H7 (cell line): ENCODE data around the gene FUT9. TPM values are rescaled to one million over a fixed set of nuclear protein-coding genes. Genes with fewer than 3 reads are reported as not detected.
"Not testable (repeated sequence)": the region's sequence is repeated elsewhere in the genome, so short reads cannot be mapped to it uniquely, and the experiment has no call there.

Experiments used
- DNase-seq: peaks from one replicate; pipeline ENCODE4 v3.0.0; 2012
- H3K27me3 ChIP-seq: 2 replicates; pipeline ENCODE4 v1.6.0; 2011; ENCODE audit warnings: mild to moderate bottlenecking, low read length; ENCODE audit not compliant: control insufficient read depth, insufficient read depth
- H3K36me3 ChIP-seq: replicated peaks from 2 replicates; pipeline ENCODE4 v1.5.1; 2011; ENCODE audit warnings: low read length; ENCODE audit not compliant: control insufficient read depth, insufficient read depth
- H3K4me3 ChIP-seq: 2 replicates; pipeline ENCODE4 v1.5.1; 2011; ENCODE audit warnings: low read depth, mild to moderate bottlenecking, control low read depth, low read length, moderate library complexity; ENCODE audit not compliant: insufficient read depth
- total RNA-seq: library from RNA; depleted of rRNA; stranded (reverse); fragments of >200 nt; shearing (Covaris generic); gene quantifications from 2 replicates; pipeline ENCODE4 v1.2.3, GENCODE V29; 2014

The FUT9 gene
- total RNA-seq, 1 experiment from 2014 or later = 0.28 TPM

- DNase-seq = no peak
- Histone ChIP-seq H3K4me3 (no peak overlapping the region), H3K36me3 (no peaks in the 10 kb centered on the region), H3K27me3 (no peaks in the 10 kb centered on the region)
These were observed 222.0 kb downstream of the FUT9 start for GRCh38 chr6:96237638-96238347.

GRCh38 chr6:96246563-96246962 is 230.8 kb downstream of the FUT9 start:
- H3K27me3 ChIP-seq = no peaks in the 10 kb centered on the region
- H3K36me3 ChIP-seq = no peaks in the 10 kb centered on the region
- no peak overlapping the region for H3K4me3 ChIP-seq
- DNase-seq = no peak

DNA sequence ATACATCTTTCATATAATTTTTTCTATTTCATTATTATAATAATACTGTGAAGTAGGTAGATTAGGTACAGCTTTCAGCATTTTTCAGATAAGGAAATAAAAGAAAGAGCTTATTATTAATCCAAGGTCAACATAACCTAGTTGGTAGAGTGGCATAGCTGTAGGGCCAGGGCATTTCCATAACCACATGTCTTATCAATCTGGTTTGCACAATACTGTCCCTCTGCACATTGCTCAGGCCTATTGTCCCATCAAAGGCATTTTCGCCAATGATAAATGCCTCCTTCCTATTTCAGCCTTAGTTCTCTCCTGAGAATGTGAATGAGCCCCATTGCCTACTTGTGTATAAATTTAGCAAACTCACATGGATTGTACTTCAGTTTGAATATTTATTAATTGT is 234.0 kb downstream of the FUT9 start:
- no peak overlapping the region for H3K4me3 ChIP-seq
- no peaks in the 10 kb centered on the region for H3K27me3 ChIP-seq
- H3K36me3 ChIP-seq = no peaks in the 10 kb centered on the region
- no peak for DNase-seq

DNA sequence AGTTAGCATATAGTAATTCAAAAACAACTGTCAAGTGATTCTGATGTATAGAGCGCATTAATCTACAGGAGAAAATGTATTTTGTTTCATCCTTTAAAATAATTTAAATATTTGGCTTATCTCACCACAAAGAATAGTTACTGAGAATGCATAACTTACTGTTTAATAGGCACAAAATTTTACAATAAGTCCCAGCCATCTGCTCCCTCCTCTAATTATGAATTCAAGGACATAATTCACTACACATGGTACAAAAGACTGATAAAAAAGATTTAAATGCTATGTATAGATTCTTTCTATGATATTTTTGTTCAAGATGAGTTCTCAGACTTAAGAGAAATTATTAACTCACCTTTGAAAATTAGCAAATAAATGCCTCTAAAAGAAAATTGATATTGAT is 242.0 kb downstream of the FUT9 start:
- Histone ChIP-seq H3K36me3 (no peaks in the 10 kb centered on the region), H3K4me3 (no peak overlapping the region), H3K27me3 (no peaks in the 10 kb centered on the region)
- DNase-seq = no peak

DNA sequence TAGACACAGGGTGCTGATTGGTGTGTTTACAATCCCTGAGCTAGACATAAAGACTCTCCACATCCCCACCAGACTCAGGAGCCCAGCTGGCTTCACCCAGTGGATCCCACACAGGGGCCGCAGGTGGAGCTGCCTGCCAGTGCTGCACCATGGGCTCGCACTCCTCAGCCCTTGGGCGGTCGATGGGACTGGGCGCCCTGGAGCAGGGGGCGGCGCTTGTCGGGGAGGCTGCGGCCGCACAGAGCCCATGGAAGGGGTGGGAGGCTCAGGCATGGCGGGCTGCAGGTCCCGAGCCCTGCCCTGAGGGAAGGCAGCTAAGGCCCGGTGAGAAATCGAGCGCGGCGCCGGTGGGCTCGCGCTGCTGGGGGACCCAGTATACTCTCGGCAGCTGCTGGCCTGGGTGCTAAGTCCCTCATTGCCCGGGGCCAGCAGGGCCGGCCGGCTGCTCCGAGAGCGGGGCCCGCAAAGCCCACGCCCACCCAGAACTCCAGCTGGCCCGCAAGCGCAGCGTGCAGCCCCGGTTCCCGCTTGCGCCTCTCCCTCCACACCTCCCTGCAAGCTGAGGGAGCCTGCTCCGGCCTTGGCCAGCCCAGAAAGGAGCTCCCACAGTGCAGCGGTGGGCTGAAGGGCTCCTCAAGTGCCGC is 245.1 kb downstream of the FUT9 start:
- not testable (repeated sequence) for DNase-seq, H3K27me3 ChIP-seq, H3K36me3 ChIP-seq, H3K4me3 ChIP-seq
